Measurements from ENCODE around the gene SYCE1L.

- TF ChIP-seq POLR2AphosphoS5 (IDR thresholded peaks at IDR 0.05; ENCODE audit: low read depth, low read length) (no peak), TAF1 (IDR thresholded peaks at IDR 0.05; ENCODE audit: borderline replicate concordance, insufficient read depth, low read length) (no peak), SIN3A (IDR thresholded peaks at IDR 0.05; ENCODE audit: borderline replicate concordance, insufficient read depth, low read length) (no peak), REST (IDR thresholded peaks at IDR 0.05; ENCODE audit: insufficient read depth in 1 of 2, low read depth in 2 of 2, low read length in 2 of 2) (no peak)
Measured at GRCh38 chr16:77158293-77158692, 40.9 kb upstream of the SYCE1L start.

All from PFSK-1 (cell line).